RWPE1 (cell line): ENCODE data around the gene GSC.

Experiments
- CTCF ChIA-PET: fragments of 350-600 bp; sonication (Branson Sonifier 250); formaldehyde crosslinking; extraction: SDS; loops from one replicate; lab custom pipeline; 2021; lab: Yijun Ruan, JAX
- POLR2A ChIA-PET: fragments of 400-600 bp; formaldehyde crosslinking; extraction: SDS; loops from one replicate; lab custom pipeline; 2020; ENCODE audit warnings: antibody characterized with exemption; ENCODE audit not compliant: low non-redundant PET; lab: Yijun Ruan, JAX
- DNase-seq: peaks from one replicate; pipeline ENCODE4 v3.0.0; 2012; ENCODE audit warnings: low spot score
- H3K27ac ChIP-seq: fragments of 450-650 bp; 2 replicates; pipeline ENCODE4 v1.5.1; 2017
- CTCF ChIP-seq: fragments of 450-650 bp; conservative IDR thresholded peaks from 2 replicates; pipeline ENCODE4 v1.5.1; 2017; ENCODE audit warnings: low read depth, mild to moderate bottlenecking

The GSC gene

GRCh38 chr14:94756310-94756882 is 13.5 kb downstream of the GSC start:
- ChIA-PET POLR2A (no interaction called here), CTCF (interaction anchor here (0.6 to 0.7 kb wide), 2 partner anchors 374 to 686 kb away, joined by 4 read pairs; no protein-coding TSS in a partner anchor)
- no peak for DNase-seq
- no peak overlapping the region for H3K27ac ChIP-seq
- no peak for TF ChIP-seq CTCF

GRCh38 chr14:94754391-94754942 is 15.4 kb downstream of the GSC start:
- ChIA-PET CTCF (interaction anchor here (0.6 kb wide), 1 partner anchor 35 kb away, joined by 4 read pairs; no protein-coding TSS in a partner anchor), POLR2A (no interaction called here)
- no peak for DNase-seq
- H3K27ac ChIP-seq, result no peak overlapping the region
- TF ChIP-seq CTCF, result no peak

GRCh38 chr14:94752591-94753436 is 17.1 kb downstream of the GSC start:
- TF ChIP-seq CTCF, result no peak
- H3K27ac ChIP-seq, result no peak overlapping the region
- ChIA-PET CTCF (no interaction called here), POLR2A (no interaction called here)
- no peak for DNase-seq

GRCh38 chr14:94751956-94752355 is 18.0 kb downstream of the GSC start:
- POLR2A ChIA-PET, result no interaction called here
- TF ChIP-seq CTCF, result no peak
- DNase-seq, result no peak
- CTCF ChIA-PET, result no interaction called here
- H3K27ac ChIP-seq, result no peak overlapping the region

- no peak overlapping the region for H3K27ac ChIP-seq
- no peak for DNase-seq
- ChIA-PET POLR2A (no interaction called here), CTCF (interaction anchor here (1.4 kb wide), 1 partner anchor 61 kb away, joined by 6 read pairs; no protein-coding TSS in a partner anchor)
- no peak for TF ChIP-seq CTCF
Measured at GRCh38 chr14:94751321-94751720, 18.6 kb downstream of the GSC start.

- POLR2A ChIA-PET, result no interaction called here
- CTCF ChIA-PET, result interaction anchor here (1.4 kb wide), 1 partner anchor 60 kb away, joined by 6 read pairs; no protein-coding TSS in a partner anchor
Measured at GRCh38 chr14:94750371-94750770, 19.5 kb downstream of the GSC start.

More at GRCh38 chr14:94750371-94750770, 19.5 kb downstream of the GSC start:
- DNase-seq, result no peak
- no peak for TF ChIP-seq CTCF
- H3K27ac ChIP-seq, result no peak overlapping the region
